NCI-H524 (cell line): Measurements from ENCODE around the gene AKAP7.

ENCODE experiments used
- DNase-seq, 2 experiments: peaks; one replicate each; lab custom pipeline; 2025; lab: John Stamatoyannopoulos, UW

AKAP7 gene

DNA sequence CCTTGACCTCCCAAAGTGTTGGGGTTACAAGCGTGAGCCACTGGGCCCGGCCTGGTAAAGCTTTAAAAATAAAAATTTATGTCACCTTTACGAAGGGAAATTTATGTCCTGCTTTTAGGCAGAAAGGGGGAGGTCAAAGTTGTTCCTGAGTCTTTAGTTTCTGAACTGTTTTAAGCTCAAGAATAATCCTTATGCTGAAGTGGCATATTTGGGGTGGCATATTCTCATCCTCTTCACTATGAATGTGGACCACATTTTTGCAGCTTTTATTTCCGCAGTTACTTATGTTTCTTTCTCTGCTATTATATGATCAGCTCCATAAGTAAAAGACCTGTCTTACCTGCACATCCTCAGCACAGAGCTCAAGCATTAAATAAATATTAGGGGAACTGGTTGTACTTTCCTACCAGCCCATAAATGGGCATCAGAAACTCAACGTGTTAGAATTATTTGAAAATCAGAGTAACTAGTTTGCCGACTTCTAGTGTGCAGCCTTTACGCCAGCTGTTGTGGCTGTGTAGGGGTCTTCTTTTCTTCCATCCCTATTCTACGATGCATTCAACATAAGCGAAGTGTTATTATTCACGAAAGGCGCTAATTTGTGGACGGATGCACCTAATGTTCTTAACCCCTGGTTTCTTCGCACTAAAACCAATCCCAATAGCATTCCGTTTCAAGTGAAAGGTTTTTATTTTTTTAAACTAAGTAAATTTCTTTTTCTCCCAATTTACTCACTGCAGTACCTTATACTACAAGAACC, 867 bp upstream of the AKAP7 start:
- no peak for DNase-seq

DNA sequence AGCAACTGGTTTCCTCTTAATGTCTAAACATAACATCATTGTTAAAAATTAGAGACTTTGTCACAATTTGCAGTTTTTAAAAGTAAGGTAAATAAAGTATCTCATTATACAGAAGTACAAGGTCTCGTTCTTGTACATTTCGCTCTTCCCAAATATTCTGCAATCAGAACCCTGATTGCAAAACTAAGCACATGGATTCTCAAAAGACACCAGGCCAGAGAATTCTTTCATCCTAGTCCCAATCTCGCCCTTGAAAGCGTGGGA, 355 bp upstream of the AKAP7 start:
- DNase-seq: no peak

DNA sequence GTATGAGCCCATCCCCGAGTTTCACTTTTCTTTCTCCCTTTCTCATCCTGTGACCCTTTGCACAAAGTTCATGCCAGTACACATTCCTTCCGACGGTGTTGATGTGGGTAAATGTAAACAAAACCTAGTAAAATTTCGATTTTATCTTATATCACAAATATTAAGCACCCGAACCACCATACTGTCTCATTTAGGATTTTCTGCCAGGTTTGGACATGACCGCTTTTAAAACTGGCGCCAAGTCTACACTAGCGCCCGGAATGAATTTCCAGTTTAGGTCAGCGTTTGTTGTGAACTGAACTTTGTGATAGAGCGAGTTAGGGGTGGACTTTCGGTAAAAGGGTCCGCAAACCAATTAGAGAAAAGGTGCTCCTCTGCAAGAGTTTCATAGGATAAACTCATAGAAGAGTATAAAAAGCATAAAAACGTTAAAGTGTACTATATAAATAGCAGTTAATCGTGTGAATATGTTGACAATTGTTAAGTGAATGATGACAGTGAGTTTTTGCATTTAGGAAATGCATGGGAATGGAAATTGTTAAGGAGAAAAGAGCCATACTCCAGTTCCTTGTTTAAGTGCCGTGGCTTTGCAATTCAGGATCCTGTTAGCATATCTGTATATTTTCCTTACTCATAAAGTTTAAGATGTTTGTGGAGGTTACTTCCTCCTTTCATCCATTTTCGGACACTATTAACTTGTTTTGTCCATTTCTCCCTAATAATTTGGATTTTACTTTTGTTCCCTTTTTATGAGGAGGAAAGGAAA, 937 bp downstream of the AKAP7 start:
- no peak for DNase-seq

- no peak for DNase-seq
Measured at GRCh38 chr6:131139599-131139998, 4.3 kb downstream of the AKAP7 start.

GRCh38 chr6:131143319-131143718, 8.1 kb downstream of the AKAP7 start:
- DNase-seq: peak in 1 of 2 experiments; percentile 10

GRCh38 chr6:131146865-131147264, 11.6 kb downstream of the AKAP7 start:
- DNase-seq: no peak

DNA sequence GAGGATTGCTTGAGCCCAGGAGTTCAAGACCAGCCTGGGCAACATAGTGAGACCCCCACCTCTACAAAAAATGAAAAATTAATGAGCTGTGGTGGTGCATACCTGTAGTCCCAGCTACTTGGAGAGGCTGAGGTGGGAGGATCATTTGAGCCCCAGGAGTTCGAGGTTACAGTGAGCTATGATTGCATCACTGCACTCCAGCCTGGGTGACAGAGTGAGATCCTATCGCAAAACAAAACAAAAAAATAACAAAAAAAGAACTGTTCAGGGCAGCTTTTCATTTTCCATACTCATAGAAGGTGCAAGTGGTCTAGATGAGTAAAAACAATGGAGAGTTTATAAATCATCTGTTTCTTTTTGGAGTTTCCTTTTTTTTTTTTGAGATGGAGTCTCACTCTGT, 21.1 kb downstream of the AKAP7 start:
- no peak for DNase-seq

- no peak for DNase-seq
Measured at GRCh38 chr6:131159578-131159977, 24.3 kb downstream of the AKAP7 start.

DNA sequence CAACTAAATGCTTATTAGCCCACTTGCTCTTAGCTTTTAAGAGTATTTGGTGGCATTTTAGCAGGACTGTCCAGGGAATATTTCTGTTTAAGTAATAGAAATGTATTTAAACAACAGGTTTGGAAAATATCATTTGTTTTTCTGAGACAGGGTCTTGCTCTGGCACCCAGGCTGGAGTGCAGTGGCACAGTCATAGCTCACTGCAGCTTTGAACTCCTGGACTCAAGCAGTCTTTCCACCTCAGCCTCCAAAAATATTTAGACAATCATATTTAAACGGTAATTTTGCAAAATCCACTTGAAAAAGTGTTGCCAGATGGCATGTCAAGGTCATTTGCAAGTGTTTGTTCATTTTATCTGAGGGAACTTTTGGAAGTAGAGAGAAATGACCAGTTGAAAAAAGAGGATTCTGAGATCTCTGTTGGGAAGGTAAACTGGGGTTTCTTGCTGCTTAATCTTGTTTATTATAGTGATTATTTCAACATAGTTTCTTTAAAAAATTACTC, 25.0 kb downstream of the AKAP7 start:
- no peak for DNase-seq

DNA sequence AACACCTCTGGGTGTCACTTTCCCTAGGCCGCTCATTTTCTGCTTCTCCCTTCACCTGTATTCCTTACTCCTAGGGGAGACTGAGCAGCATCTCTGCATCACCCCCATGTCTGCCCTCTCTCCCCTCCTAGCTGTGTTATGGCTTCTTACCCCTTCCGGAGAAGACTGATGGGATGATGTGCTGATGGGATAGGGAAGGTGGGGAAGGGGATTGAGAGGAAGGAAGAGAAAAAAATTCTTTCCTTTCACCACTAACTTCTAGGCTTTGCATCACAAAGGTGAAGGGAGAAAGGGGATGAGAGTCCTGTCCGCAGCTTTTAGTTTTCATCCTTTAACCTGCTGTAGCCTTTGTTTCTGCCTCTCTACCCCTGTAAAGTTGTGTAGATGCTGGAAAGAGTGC, 26.7 kb downstream of the AKAP7 start:
- no peak for DNase-seq

DNA sequence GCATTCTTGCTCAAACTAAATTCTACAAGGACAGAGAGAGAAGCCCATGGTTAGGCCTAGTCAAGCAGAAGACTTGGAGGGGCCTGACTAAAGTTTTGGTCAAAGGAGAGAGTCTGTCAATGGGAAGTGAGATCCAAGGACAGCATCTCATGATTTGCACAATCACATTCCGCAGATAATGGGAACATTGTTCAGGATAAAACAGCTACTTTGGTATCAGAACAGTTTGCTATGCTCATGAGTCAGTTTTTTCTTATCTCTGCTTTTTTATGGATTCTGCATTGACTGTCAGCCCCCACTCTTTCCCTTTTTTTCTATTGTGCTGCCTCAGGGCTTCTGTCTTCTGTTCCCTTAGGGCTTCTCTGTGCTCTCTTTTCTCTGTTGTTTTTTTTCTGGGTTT, 28.6 kb downstream of the AKAP7 start:
- DNase-seq: no peak

GRCh38 chr6:131164506-131164905, 29.2 kb downstream of the AKAP7 start:
- DNase-seq: no peak

- peak in 1 of 2 experiments; percentile 13 for DNase-seq
Measured at GRCh38 chr6:131167773-131168172, 32.5 kb downstream of the AKAP7 start.

GRCh38 chr6:131169613-131170012, 34.3 kb downstream of the AKAP7 start:
- no peak for DNase-seq

DNA sequence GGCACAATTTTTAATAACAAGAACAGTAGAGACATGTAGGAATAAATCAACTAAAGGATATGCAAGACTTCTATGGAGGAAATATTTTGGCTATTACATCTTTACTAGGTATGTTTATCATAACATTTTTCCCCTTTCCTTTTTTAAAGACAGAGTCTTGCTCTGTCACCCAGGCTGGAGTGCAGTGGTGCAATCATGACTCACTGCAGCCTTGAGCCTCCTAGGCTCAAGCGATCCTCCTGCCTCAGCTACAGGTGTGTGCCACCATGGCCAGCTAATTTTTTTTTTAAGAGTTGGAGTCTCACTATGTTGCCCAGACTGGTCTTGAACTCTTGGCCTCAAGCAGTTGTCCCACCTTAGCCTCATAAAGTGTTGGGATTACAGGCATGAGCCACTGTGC, 37.0 kb downstream of the AKAP7 start:
- DNase-seq: no peak

GRCh38 chr6:131173680-131174079, 38.4 kb downstream of the AKAP7 start:
- no peak for DNase-seq

DNA sequence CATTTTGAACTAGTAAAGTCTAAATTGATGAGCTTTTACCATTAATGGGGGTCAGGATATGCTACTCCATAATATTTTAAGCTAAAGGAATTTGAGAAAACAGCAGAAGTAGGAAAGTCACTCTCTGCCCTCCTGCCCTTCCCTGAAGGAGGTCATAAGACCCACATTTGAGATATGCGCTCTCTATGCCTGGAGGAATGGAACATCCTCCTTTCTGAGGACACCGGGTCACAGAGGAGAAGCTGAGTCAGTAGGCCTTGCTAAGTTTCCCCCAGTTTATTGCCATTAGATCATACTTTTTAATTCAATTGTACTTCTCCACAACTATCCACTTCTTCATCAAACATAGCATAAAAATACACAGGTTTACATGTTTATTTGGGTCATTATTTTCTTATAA, 40.3 kb downstream of the AKAP7 start:
- DNase-seq: no peak

GRCh38 chr6:131177996-131178395, 42.7 kb downstream of the AKAP7 start:
- no peak for DNase-seq

DNA sequence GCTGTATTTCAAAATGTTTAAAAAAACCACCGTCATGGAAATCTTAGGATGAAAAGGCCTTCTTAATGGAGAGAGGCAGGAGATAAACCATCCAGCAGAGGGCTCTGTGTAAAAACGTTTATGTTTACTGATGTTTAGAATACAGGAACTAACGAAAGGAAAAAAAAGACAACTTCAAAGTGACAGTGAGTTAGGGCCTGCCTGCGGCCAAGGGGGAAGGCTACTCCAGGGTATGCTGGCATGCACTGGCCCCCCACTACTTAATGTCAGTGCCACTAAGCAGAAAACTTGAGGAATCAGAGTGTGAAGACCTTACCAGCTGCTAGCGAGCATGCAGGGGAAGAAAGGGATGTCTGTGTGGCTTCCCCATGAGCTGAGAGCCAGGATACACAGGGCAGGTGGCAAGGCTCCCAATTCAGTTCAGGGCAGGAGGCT, 47.7 kb downstream of the AKAP7 start:
- DNase-seq: peak in 1 of 2 experiments; percentile 44

GRCh38 chr6:131183427-131184095, 48.3 kb downstream of the AKAP7 start:
- no peak for DNase-seq

DNA sequence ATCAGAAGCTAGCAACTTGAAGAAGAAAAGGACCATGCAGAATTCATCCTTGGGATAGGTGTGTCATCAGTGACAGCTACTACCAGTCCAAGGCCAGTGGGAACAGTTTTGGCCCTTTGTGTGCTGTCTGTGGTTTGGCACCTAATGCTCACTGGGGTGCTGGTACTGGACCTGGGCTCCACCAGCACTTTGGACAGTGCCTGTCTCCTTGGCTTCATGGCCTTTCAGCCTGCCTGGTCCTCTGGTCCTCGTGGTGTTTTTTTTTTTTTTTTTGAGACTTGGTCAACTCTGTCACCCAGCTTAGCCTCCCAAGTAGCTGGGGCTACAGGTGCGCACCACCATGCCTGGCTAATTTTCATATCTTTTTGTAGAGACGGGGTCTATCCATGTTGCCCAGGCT, 56.3 kb downstream of the AKAP7 start:
- DNase-seq: no peak

DNA sequence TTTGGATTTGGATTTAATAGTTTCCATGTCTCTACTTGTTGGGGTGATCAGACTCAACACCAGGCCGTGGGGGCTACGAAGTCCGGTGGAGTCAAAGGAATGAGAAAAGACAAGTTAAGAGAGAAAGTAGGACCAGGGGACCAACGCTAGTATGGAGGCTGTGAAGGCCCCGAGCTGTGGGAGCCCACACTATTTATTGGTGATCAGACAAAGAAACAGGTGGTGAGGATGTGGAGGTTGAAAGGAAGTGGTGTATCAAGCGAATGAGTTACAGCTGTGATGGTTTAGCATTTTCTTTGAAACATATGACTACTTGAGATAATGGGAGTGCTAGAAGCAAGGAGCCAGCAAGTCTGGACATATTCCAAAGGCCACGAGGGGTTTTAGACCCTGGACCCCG, 62.4 kb downstream of the AKAP7 start:
- peak; percentile 23 to 70 for DNase-seq
